Measurements from ENCODE around the gene PRDM4. TPM values are rescaled to one million over a fixed set of nuclear protein-coding genes. Genes with fewer than 3 reads are reported as not detected.

Gene PRDM4
- polyA plus RNA-seq, 2 of the 4 experiments (the other 2 are of a cell fraction), result 14.6 to 31.6 TPM

GRCh38 chr12:107774349-107775029 is 13.6 kb upstream of the PRDM4 start, which contains the start of gene ASCL4:
Gene ASCL4 (plus strand): TSS chr12:107774704. CDS start chr12:107775219, 515 bp downstream.
- no peak within 1 kb of the TSS for H3K4me3 ChIP-seq
- DNase-seq (ENCODE audit: low read depth in 1 of 2, low spot score in 1 of 2), result no peak
- FAIRE-seq, result no peak
- no peaks in the 10 kb centered on the region for H3K4me1 ChIP-seq
- 34% methylated on average over 13 of the region's 13 CpGs for WGBS (ENCODE audit: missing lambda C conversion rate)
- no peak for ATAC-seq
- no peak within 1 kb of the TSS for H3K27ac ChIP-seq
- H3K9me3 ChIP-seq, result no peaks in the 10 kb centered on the region
- ChIA-PET CTCF (no interaction called here), POLR2A (interaction anchor here (0.6 kb wide), 1 partner anchor 108 kb away, joined by 3 read pairs; no protein-coding TSS in a partner anchor)
- TF ChIP-seq RARB (CRISPR knock-in tag; IDR thresholded peaks at IDR 0.05) (no peak), POLR2AphosphoS2 (conservative IDR thresholded peaks at IDR 0.05; ENCODE audit: low read length) (no peak)
- H3K4me2 ChIP-seq, result no peak within 1 kb of the TSS

GRCh38 chr12:107767466-107767865 is 6.5 kb upstream of the PRDM4 start:
- H3K4me3 ChIP-seq, result no peak overlapping the region
- H3K9me3 ChIP-seq, result no peaks in the 10 kb centered on the region
- POLR2A ChIA-PET, result no interaction called here
- no peak for ATAC-seq
- no peak for FAIRE-seq
- no peak overlapping the region for H3K27ac ChIP-seq
- CTCF ChIA-PET, result interaction anchor here (2.1 kb wide), 1 partner anchor 10 kb away, joined by 6 read pairs; no protein-coding TSS in a partner anchor
- TF ChIP-seq NR3C1 (IDR thresholded peaks at IDR 0.05), result no peak
- no peak for TF ChIP-seq FOSB (CRISPR knock-in tag; IDR thresholded peaks at IDR 0.05)
- TF ChIP-seq SREBF2 (IDR thresholded peaks at IDR 0.05), result no peak
- no peak for TF ChIP-seq FOSL2 (IDR thresholded peaks at IDR 0.05)
- no peak for TF ChIP-seq FOSL2 (CRISPR knock-in tag; IDR thresholded peaks at IDR 0.05)
- TF ChIP-seq, protein P1, sequence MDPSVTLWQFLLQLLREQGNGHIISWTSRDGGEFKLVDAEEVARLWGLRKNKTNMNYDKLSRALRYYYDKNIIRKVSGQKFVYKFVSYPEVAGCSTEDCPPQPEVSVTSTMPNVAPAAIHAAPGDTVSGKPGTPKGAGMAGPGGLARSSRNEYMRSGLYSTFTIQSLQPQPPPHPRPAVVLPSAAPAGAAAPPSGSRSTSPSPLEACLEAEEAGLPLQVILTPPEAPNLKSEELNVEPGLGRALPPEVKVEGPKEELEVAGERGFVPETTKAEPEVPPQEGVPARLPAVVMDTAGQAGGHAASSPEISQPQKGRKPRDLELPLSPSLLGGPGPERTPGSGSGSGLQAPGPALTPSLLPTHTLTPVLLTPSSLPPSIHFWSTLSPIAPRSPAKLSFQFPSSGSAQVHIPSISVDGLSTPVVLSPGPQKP (IDR thresholded peaks at IDR 0.05; ENCODE audit: low read depth, low read length), result no peak
- no peak for TF ChIP-seq JUN (IDR thresholded peaks at IDR 0.05)
- WGBS (ENCODE audit: missing lambda C conversion rate), result 50% methylated on average over 5 of the region's 5 CpGs
- H3K4me2 ChIP-seq, result no peak overlapping the region
- no peak for DNase-seq (ENCODE audit: low read depth in 1 of 2, low spot score in 1 of 2)
- no peaks in the 10 kb centered on the region for H3K4me1 ChIP-seq

DNA sequence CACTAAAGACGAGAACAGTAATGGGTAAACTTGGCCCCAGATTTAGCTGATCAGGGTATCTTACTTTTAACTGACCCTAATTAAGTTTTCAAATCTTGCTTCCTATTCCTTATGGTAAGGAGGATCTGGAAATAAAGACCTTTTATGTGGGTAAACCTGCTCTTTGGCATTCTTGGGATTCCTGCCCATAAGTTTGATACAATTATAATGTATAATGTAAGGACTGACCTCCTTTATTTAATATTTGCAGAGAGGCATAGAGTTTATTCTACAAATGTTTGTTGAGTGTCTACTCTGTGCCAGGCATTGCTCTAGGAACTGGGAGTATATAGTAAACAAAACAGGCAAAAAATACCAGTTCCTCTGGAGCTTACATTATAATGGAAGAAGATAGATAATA is 4.4 kb upstream of the PRDM4 start:
- no peak overlapping the region for H3K4me3 ChIP-seq
- no peak for TF ChIP-seq CEBPB (IDR thresholded peaks at IDR 0.05)
- TF ChIP-seq NFE2L2 (conservative IDR thresholded peaks at IDR 0.05; ENCODE audit: low read length), result no peak
- TF ChIP-seq EHMT2 (IDR thresholded peaks at IDR 0.05; ENCODE audit: low read depth), result no peak
- no peak for TF ChIP-seq REST (IDR thresholded peaks at IDR 0.05)
- TF ChIP-seq HDAC2 (IDR thresholded peaks at IDR 0.05), result no peak
- no peak for TF ChIP-seq HMGXB4 (CRISPR knock-in tag; IDR thresholded peaks at IDR 0.05; ENCODE audit: borderline replicate concordance)
- no peak for TF ChIP-seq HOXA7 (CRISPR knock-in tag; IDR thresholded peaks at IDR 0.05)
- TF ChIP-seq JUN (IDR thresholded peaks at IDR 0.05), result no peak
- no peak for TF ChIP-seq ZC3H11A (IDR thresholded peaks at IDR 0.05)
- no peak for TF ChIP-seq POLR2A (IDR thresholded peaks at IDR 0.05; ENCODE audit: low read length)
- TF ChIP-seq GATA3 (IDR thresholded peaks at IDR 0.05; ENCODE audit: borderline replicate concordance), result no peak
- no peak for TF ChIP-seq RAD21 (conservative IDR thresholded peaks at IDR 0.05 in 1 of 2, IDR thresholded peaks at IDR 0.05 in 1 of 2)
- 25% methylated on average over 1 of the region's 1 CpG for WGBS (ENCODE audit: missing lambda C conversion rate)
- no peaks in the 10 kb centered on the region for H3K9me3 ChIP-seq
- H3K4me2 ChIP-seq, result no peak overlapping the region
- ATAC-seq (no peak), DNase-seq (ENCODE audit: low read depth in 1 of 2, low spot score in 1 of 2) (no peak), FAIRE-seq (no peak)
- H3K4me1 ChIP-seq, result no peaks in the 10 kb centered on the region
- ChIA-PET POLR2A (no interaction called here), CTCF (interaction anchor here (1.0 kb wide), 1 partner anchor 56 kb away, joined by 3 read pairs; no protein-coding TSS in a partner anchor)
- H3K27ac ChIP-seq, result no peak overlapping the region

Measured in A549 (cell line).